ENCODE measurements around the gene WDR36.

WDR36 gene

DNA sequence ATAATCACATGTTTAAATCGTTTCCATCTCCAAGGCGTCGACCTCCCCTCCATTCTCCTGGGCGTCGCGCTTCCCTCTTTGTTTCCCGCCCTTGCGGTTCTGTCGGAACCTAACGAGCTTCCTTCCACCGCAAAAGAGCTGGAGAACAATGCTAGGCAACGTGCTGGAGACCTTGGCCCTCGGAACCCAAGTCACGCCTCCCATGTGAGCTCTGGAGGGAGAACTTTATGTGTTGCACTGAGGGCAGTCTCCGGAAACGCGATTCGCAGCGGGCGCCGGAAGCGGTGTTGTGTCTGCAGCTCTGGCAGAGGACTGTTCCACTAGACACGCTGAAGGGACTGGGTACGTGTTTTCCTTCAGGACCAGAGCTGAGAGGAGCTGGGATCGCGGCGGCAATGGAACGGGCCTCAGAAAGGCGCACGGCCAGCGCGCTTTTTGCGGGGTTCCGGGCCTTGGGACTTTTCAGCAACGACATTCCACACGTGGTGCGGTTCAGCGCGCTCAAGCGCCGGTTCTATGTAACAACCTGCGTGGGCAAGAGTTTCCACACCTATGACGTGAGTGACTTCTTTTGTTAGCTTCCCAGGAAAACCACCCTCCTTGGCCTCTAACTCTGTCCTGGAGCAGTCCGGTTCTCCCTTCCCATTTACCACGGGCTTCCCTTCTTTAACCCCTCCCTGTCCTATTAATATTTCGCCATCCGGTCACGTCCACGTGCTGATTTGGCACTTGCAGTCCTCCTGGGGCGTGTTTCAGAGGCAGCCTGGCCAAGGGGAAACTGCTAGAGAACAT is at the start of gene WDR36:
Gene WDR36, plus strand, starts transcription at position 287 of the 792 bp plus-strand sequence. Its CDS starts 109 bp downstream, at position 396.
- TF ChIP-seq, protein P1, sequence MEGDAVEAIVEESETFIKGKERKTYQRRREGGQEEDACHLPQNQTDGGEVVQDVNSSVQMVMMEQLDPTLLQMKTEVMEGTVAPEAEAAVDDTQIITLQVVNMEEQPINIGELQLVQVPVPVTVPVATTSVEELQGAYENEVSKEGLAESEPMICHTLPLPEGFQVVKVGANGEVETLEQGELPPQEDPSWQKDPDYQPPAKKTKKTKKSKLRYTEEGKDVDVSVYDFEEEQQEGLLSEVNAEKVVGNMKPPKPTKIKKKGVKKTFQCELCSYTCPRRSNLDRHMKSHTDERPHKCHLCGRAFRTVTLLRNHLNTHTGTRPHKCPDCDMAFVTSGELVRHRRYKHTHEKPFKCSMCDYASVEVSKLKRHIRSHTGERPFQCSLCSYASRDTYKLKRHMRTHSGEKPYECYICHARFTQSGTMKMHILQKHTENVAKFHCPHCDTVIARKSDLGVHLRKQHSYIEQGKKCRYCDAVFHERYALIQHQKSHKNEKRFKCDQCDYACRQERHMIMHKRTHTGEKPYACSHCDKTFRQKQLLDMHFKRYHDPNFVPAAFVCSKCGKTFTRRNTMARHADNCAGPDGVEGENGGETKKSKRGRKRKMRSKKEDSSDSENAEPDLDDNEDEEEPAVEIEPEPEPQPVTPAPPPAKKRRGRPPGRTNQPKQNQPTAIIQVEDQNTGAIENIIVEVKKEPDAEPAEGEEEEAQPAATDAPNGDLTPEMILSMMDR (IDR thresholded peaks at IDR 0.05): no peak
- H3K27ac ChIP-seq: peak within 1 kb of the TSS; percentile 46 to 87
- peak; percentile 93 for DNase-seq (ENCODE audit: low spot score)
- peak within 1 kb of the TSS; percentile 94 for H3K4me3 ChIP-seq

DNA sequence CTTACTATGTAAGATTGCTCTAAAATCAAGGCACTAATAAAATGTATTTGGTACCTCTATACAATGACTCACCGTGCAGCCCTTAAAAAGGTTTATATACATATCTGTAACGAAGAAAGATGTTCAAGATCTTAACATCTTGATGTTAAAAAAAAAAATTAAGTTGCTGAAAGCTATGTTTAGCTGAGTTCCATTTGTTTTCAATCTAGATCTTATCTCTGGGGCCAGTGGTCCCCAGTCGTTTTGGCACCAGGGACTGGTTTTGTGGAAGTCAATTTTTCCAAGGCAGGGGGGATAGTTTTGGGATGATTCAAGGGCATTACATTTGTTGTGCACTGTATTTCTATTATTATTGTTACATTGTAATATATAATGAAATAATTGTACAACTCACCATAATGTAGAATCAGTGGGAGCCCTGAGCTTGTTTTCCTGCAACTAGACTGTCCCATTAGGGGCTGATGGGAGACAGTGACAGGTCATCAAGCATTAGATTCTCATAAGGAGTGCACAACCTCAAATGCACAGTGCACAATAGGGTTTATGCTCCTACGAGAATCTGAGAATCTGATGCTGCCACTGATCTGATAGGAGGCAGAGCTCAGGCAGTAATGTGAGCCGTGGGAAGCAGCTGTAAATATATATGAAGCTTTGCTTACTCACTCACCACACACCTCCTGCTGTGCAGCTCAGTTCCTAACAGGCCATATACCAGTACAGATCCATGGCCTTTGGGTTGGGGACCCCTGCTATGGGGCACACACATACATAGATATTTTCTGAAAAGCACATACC is 48.2 kb upstream of the WDR36 start:
- DNase-seq (ENCODE audit: low spot score): no peak
- TF ChIP-seq, protein P1 (IDR thresholded peaks at IDR 0.05): no peak
- no peak overlapping the region for H3K27ac ChIP-seq
- H3K4me3 ChIP-seq: no peak overlapping the region

DNA sequence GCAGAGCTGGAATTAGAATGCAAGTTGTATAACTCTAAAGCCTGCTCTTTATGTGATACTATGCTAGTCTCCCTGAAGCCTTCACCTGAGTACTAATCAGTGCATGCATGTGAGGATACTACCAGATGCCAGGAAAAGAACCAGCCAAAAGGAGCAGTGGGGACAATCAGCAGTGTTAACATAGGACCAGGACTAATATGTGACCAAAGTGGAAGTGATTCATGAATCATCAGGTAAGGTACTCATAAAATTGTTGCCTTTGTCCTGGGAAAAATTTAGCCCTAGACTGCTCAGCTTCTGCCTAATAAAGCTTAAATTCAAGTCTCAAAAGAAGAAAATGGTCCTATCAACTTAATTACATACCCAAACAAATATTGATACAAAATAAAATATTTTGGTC is 34.1 kb upstream of the WDR36 start:
- no peak overlapping the region for H3K4me3 ChIP-seq
- TF ChIP-seq, protein P1 (IDR thresholded peaks at IDR 0.05): no peak
- H3K27ac ChIP-seq: no peak overlapping the region
- no peak for DNase-seq (ENCODE audit: low spot score)

DNA sequence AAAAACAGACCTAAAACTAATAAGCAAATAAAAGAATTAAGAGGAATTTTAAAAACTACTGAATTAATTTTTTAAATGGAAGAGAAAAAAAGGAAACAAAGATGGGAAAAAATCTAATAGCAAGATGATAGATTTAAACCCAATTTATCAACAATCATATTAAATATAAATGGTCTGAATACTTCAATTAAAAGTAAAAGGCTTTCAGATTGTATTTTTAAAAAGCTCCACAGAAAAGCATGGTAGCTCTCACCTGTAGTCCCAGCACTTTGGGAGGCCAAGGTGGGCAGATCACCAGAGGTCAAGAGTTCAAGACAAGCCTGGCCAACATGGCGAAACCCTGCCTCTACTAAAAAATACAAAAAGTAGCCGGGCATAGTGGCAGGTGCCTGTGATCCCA is 32.0 kb upstream of the WDR36 start:
- H3K4me3 ChIP-seq: no peak overlapping the region
- no peak overlapping the region for H3K27ac ChIP-seq
- DNase-seq (ENCODE audit: low spot score): no peak
- TF ChIP-seq, protein P1 (IDR thresholded peaks at IDR 0.05): no peak

DNA sequence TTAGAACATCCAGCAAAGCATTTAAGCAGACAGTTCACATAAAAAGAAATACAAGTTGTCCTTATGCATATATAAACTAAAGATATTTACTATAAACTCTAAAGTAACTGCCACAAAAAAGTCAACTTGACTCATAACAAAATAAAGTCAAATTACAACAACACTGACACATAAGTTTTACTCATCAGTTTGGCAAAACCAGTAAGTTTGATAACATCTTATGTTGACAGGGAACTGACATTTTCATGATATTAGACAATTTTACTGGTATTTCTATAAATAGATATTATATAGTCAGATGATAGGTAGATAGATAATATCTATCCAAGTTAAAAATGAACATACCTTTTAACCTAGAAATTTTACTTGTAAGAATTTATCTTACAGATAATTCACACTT is 30.5 kb upstream of the WDR36 start:
- Histone ChIP-seq H3K4me3 (no peak overlapping the region), H3K27ac (no peak overlapping the region)
- TF ChIP-seq, protein P1 (IDR thresholded peaks at IDR 0.05): no peak
- no peak for DNase-seq (ENCODE audit: low spot score)

DNA sequence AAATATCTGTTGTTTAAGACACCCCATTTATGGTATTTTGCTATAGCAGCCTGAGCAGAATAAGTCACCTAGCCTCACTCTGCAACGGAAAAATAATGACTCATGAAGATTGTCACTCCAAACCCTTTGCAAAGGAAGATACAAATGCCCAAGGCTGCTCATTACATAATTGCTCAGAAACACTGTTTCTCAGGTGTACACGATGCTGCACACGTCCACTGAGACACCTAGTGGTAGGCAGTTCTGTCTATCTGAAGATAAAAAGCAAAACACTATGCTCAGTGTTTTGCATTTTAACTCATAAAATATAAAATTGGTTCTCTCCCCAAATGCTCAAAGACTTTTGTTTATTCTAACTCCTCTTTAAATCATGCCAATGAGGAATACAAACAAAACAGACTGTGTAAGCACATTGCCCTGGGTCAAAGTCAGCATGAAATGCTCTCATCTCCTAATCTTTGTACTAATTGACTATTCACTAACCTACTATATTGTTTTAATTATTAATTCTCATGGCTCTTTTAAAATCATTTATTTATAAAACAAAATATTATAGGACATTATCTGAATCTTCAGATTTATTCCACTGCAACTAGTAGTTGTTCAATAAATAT is 28.3 kb upstream of the WDR36 start:
- H3K27ac ChIP-seq: no peak overlapping the region
- TF ChIP-seq, protein P1 (IDR thresholded peaks at IDR 0.05): no peak
- no peak for DNase-seq (ENCODE audit: low spot score)

More for the DNA sequence above, 28.3 kb upstream of the WDR36 start:
- no peak overlapping the region for H3K4me3 ChIP-seq
